ENCODE results near the gene CSNK1G1. TPM values are rescaled to one million over a fixed set of nuclear protein-coding genes. Genes with fewer than 3 reads are reported as not detected.

Gene CSNK1G1
- total and polyA plus RNA-seq, 2 of the 4 experiments (the other 2 are of a cell fraction), result 7.4 to 29.4 TPM

- Histone ChIP-seq H3K18ac (ENCODE audit: low read depth, low read length) (no peak overlapping the region), H3K27ac (ENCODE audit: insufficient read depth, low read length) (no peak overlapping the region), H2BK15ac (ENCODE audit: low read depth, low read length) (no peak overlapping the region), H4K91ac (ENCODE audit: insufficient read depth, low read depth, low read length) (no peak overlapping the region), H3K56ac (ENCODE audit: extremely low read depth, insufficient read depth, low read length) (no peak overlapping the region), H3K79me1 (ENCODE audit: low read depth in 1 of 2, low read length in 2 of 2) (peaks cover 13 to 14% of the 10 kb centered on the region in 2 experiments), H4K5ac (ENCODE audit: low read depth, low read length) (no peak overlapping the region), H3K27me3 (ENCODE audit: control insufficient read depth, insufficient read depth, low read length) (no peaks in the 10 kb centered on the region), H3K14ac (replicated peaks; ENCODE audit: low read depth, low read length) (no peak overlapping the region), H2BK20ac (ENCODE audit: low read depth, low read length) (no peak overlapping the region), H4K20me1 (ENCODE audit: insufficient read depth, low read length) (no peaks in the 10 kb centered on the region), H3K4ac (ENCODE audit: low read depth, low read length) (no peak overlapping the region), H3K4me1 (ENCODE audit: control insufficient read depth, insufficient read depth, low read length) (no peaks in the 10 kb centered on the region), H3K9me3 (ENCODE audit: control insufficient read depth, insufficient read depth, low read length) (no peaks in the 10 kb centered on the region), H2BK120ac (ENCODE audit: low read depth, low read length) (no peak overlapping the region), H3K36me3 (ENCODE audit: control insufficient read depth, insufficient read depth, low read length) (peaks cover 49% of the 10 kb centered on the region), H2AK5ac (ENCODE audit: low read depth, low read length) (no peak overlapping the region), H3K4me3 (ENCODE audit: insufficient read depth, low read depth, low read length) (no peak overlapping the region), H3K23ac (ENCODE audit: low read depth, low read length) (no peak overlapping the region), H3K9ac (ENCODE audit: low read depth, low read length) (no peak overlapping the region), H2AK9ac (replicated peaks; ENCODE audit: low read depth, low read length, poor library complexity) (no peak overlapping the region), H3K9me1 (ENCODE audit: insufficient read depth, low read length) (peaks cover 3% of the 10 kb centered on the region; the same call in 1 of the 2 replicates), H3K4me2 (ENCODE audit: low read depth, low read length) (no peak overlapping the region), H2AFZ (replicated peaks; ENCODE audit: low read length, poor library complexity) (no peak overlapping the region), H2BK5ac (ENCODE audit: low read depth, low read length, poor library complexity, severe bottlenecking) (no peak overlapping the region), H4K8ac (ENCODE audit: low read depth in 2 of 2, low read length in 2 of 2) (no peak overlapping the region)
- intact Hi-C loops (cut with micrococcal nuclease) (no loop called here), in situ Hi-C loops (cut with MboI; ENCODE audit: low sequenced_read_pairs) (no loop called here), dilution Hi-C loops (cut with HindIII; ENCODE audit: low sequenced_read_pairs, unreplicated experiment) (no loop called here)
- TF ChIP-seq SMC3 (IDR thresholded peaks at IDR 0.05; ENCODE audit: low read depth, low read length) (no peak), USF2 (IDR thresholded peaks at IDR 0.05; ENCODE audit: low read depth, low read length) (no peak), CTCF (conservative IDR thresholded peaks at IDR 0.05; ENCODE audit: low read depth, low read length) (no peak), RCOR1 (IDR thresholded peaks at IDR 0.05; ENCODE audit: insufficient replicate concordance, low read length) (no peak), RAD21 (IDR thresholded peaks at IDR 0.05; ENCODE audit: low read length) (no peak), MAZ (IDR thresholded peaks at IDR 0.05; ENCODE audit: borderline replicate concordance, low read depth, low read length) (no peak), CEBPB (IDR thresholded peaks at IDR 0.05; ENCODE audit: low read depth, low read length) (no peak), ELK1 (IDR thresholded peaks at IDR 0.05; ENCODE audit: borderline replicate concordance, low read depth, low read length) (no peak), RFX5 (IDR thresholded peaks at IDR 0.05; ENCODE audit: low read depth, low read length) (no peak), MXI1 (IDR thresholded peaks at IDR 0.05; ENCODE audit: borderline replicate concordance, low read depth, low read length) (no peak), FOS (IDR thresholded peaks at IDR 0.05; ENCODE audit: low read depth, low read length) (no peak), MAFK (IDR thresholded peaks at IDR 0.05; ENCODE audit: low read depth, low read length) (no peak), CHD1 (IDR thresholded peaks at IDR 0.05; ENCODE audit: low read depth, low read length) (no peak), POLR2A (IDR thresholded peaks at IDR 0.05; ENCODE audit: low read depth, low read length) (no peak), BHLHE40 (IDR thresholded peaks at IDR 0.05; ENCODE audit: low read depth, low read length) (no peak)
- CTCF ChIA-PET, result no interaction called here
- POLR2A ChIA-PET (ENCODE audit: unreplicated experiment), result no interaction called here
- BruUV-seq (replicated peaks), result no TSS peak
- WGBS, 2 experiments (ENCODE audit: extremely low coverage in 2 of 2, insufficient read length in 1 of 2), result no CpG with 5 or more reads among the region's 3 CpGs
- ATAC-seq (ENCODE audit: low read depth) (no peak), DNase-seq (no peak)
Measured at GRCh38 chr15:64122936-64123351, 233.0 kb downstream of the CSNK1G1 start.
